Esophagus mucosa (tissue), 1 donor: ENCODE measurements around the gene GPR107. TPM values are rescaled to one million over a fixed set of nuclear protein-coding genes. Genes with fewer than 3 reads are reported as not detected.

Source experiments
- ATAC-seq: fragments of 200-7000 bp; cut with Tn5 transposase; one replicate; pipeline ENCODE4 v1.9.1; 2020
- total RNA-seq: library from RNA; stranded (reverse); gene quantifications from one replicate; pipeline ENCODE4 v1.2.4, GENCODE V29; 2023
- donor health status: DM: yes; HTN: yes; CAD: no.

Gene GPR107
- total RNA-seq, 1 donor from 2014 or later, result 29.8 TPM

DNA sequence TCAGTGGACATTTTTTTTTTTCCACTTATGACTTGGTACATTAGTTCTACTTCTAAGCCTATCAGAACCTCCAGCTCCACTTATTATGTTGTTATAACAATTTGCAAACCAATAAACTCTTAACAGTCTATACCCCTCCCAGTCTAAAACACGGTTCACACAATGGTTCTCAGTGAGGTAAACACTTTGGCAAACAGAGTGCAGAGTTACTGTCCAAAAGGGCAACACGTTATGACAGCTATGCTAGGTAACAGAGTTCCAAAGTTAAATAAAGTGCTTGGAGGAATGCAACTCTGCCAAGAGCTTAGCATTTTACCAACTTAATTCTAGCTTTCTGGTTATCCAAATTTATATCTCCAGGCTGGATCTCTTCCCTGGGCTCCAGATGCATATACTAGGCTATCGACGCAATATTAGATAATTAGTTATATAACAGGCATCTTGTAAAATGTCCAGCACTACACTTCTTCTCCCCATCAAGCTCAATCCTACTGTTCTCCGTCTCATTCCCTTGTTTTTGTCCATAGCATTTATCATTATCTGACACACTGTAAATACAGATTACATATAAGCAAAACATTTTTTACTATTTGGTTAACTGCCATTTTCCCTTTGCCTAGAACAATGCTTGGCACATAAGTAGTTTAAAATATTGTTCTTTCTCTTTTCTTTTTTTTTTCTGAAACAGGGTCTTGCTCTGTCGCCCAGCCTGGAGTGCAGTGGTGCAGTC, 25.0 kb upstream of the GPR107 start:
- ATAC-seq, result no peak

GRCh38 chr9:130029223-130029973, 24.3 kb upstream of the GPR107 start:
- no peak for ATAC-seq

DNA sequence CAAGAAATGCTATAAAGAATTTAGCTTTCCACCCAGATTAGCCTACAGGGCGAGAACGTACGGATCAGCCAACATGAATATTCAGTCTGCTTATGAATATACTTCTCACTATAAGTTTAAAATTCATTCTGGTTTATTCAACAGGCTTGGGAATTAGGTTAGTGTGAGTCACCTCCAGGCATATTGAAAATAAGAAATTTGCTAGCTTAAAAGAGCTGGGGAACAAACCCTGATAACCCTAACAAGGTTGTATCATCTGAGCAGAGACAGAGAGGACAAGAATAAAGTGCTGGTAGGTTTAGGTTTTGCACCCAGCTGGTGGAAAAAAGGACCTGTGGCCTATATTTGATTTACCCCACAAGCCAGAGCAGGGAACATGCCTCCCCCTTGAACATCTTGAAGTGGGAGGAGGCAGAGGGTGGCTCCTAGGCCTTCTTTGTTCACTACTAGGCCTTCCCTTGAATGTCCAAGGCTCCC, 23.0 kb upstream of the GPR107 start:
- no peak for ATAC-seq

- peak; percentile 69 for ATAC-seq
Observed at GRCh38 chr9:130034570-130034969, 19.1 kb upstream of the GPR107 start.

DNA sequence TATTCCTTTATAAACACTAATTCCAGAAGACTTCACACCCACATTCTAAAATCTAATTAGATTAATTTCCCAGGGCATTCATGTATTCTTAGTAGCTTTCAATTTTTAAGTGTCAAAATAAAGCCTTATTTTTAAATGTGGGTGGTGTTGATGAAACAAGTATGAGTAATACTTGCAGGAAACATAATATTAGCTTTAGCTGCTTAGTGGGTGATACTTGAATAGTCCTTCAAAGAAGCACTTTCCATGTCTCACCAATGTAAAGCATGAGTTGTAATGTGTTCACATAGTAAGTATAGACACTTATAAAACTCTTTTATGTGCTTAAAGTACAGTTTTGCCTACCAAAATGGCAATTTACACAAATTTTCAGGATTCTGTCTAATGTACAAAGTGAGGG, 17.6 kb upstream of the GPR107 start:
- ATAC-seq, result peak; percentile 71

GRCh38 chr9:130039528-130040147, 14.1 kb upstream of the GPR107 start:
- ATAC-seq, result no peak

- ATAC-seq, result no peak
Observed at GRCh38 chr9:130040984-130041647, 12.6 kb upstream of the GPR107 start.

GRCh38 chr9:130041648-130042405, 11.9 kb upstream of the GPR107 start:
- ATAC-seq, result no peak

GRCh38 chr9:130042406-130042884, 11.3 kb upstream of the GPR107 start:
- peak; percentile 62 for ATAC-seq

- peak; percentile 89 for ATAC-seq
Observed at GRCh38 chr9:130042885-130043653, 10.6 kb upstream of the GPR107 start, which contains the start of gene FNBP1. FNBP1 (minus strand) TSS chr9:130043189; CDS start chr9:130042975, 214 bp downstream.

DNA sequence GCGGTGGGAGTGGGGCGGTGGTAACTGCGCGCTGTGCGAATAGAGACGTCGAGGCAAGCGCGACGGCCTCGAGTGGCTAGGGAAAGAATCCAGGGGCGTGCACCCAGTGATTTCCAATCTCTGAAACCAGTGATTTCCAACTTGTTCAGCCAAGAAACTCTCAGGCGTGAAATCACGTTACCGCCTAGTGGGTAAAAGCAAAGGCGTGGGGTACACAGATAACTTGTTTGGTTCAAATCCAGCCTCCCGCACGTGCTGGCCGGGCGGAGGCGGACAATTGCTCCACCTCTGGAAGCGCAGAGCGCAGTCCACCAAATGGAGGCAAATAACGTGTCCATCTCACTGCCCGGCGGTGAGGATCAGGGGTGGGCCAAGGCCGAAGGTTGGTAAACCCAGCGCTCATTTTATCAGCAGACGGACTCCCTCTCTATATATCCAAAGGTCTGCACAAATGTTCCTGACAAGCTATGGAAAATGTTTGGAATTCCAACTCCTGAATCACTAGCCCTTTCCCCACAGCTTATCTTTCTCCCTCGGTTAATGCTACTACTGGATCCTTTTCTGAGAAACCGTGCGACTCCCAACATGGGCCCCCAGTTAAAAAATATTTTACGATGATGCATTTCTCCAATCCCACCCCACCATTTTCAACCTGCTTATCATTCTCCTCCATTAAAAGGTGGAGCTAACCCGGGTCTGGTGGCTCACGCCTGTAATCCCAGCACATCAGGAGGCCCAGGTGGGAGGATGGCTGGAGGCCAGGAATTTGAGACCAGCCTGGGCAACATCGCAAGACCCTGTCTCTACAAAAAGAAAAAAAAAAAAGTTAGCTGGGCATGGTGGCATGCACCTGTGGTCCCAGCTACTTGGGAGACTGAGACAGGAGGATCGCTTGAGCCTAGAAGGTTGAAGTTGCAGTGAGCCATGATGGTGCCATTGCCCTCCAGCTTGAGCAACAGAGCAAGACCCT, 9.8 kb upstream of the GPR107 start:
- ATAC-seq, result peak; percentile 2

GRCh38 chr9:130045725-130046450, 7.8 kb upstream of the GPR107 start:
- ATAC-seq, result no peak

DNA sequence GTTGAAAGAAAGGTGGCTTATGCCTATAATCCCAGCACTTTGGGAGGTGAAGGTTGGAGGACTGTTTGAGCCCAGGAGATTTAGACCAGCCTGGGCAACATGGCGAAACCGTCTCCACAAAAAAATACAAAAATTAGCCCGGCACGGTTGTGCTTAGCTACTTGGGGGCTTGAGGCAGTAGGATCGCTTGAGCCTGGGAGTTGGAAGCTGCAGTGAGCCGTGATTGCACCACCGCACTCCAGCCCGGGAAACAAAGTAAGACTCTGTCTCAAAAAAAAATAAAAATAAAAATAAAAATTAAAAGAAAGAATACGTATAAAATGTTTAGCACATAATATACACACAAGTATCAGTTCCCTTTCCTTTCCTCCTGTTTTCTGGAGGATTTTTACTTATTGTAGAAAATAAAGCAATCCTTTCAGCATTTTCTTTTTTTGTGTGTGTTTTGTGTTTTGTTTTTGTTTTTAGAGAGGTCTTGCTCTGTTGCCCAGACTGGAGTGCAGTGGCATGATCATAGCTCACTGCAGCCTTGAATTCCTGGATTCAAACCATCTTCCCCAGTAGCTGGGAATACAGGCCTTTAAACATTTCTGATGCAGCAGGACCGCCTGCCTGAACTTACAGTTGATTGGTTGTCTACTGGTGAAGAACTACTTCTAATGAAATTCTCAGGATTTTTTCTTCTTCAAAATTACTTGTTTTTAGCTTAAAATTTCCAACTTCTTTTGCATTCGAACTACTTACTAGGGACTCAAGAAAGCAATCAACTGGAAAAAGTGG, 4.1 kb upstream of the GPR107 start:
- no peak for ATAC-seq

- no peak for ATAC-seq
Observed at GRCh38 chr9:130050462-130050861, 3.2 kb upstream of the GPR107 start.

DNA sequence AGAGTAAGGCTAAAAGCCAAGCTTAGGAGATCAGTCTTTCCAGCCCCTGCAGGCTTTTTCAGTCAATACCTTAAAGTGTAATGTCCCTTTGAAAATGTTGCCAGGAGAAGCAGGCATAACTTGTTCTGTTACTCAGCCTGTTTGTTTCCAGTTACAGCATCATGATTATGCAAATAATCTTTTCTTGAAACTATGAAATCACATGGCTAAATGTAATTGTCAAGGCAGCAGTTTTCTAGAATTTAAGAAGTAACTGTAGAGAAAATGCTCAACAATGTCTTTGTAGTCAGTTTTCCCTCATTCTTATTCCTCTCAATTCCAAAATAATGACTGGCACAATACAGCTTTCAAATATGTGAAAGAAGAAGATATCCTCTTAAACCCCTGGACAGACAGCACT, 1.9 kb upstream of the GPR107 start:
- peak; percentile 81 for ATAC-seq

GRCh38 chr9:130053109-130053503, 600 bp upstream of the GPR107 start:
- ATAC-seq, result no peak

GRCh38 chr9:130054325-130054786, 650 bp downstream of the GPR107 start:
- ATAC-seq, result peak; percentile 24

DNA sequence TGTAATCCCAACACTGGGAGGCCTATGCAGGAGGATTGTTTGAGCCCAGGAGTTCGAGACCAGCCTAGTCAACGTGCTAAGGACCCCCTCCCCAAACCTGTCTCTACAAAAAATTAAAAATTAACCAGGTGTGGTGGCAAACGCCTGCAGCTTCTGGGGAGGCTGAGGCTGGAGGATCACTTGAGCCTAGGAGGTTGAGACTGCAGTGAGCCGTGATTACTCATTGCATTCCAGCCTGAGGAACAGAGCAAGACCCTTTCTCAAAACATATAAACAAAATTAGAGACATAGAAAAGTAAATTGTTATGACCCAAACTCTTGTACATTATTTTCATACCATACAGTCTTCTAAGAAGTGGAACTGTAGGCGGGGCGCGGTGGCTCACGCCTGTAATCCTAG, 1.1 kb downstream of the GPR107 start:
- no peak for ATAC-seq
